SK-N-SH (cell line): ENCODE results near the gene C1orf35. TPM values are rescaled to one million over a fixed set of nuclear protein-coding genes. Genes with fewer than 3 reads are reported as not detected.

Experiments
- CTCF ChIA-PET: fragments of 300-600, 350-600 bp; formaldehyde crosslinking; extraction: SDS; loops from one replicate; lab custom pipeline; 2021; lab: Yijun Ruan, JAX
- POLR2A ChIA-PET: fragments of 350-600 bp; sonication (Branson Sonifier 250); formaldehyde crosslinking; extraction: SDS; loops from one replicate; lab custom pipeline; 2020; ENCODE audit warnings: antibody characterized with exemption, inconsistent platforms; lab: Yijun Ruan, JAX
- DNase-seq: peaks from one replicate; pipeline ENCODE4 v3.0.0; 2012
- H2AFZ ChIP-seq: fragments of 200-600 bp; sonication (generic); 2 replicates; pipeline ENCODE4 v1.8.1; 2016; ENCODE audit warnings: antibody characterized with exemption, mild to moderate bottlenecking, low read depth
- H3F3A ChIP-seq: fragments of 200-600 bp; sonication (generic); replicated peaks from 2 replicates; pipeline ENCODE3; 2016; ENCODE audit warnings: antibody characterized with exemption, mild to moderate bottlenecking; ENCODE audit not compliant: insufficient read depth
- H3K27ac ChIP-seq, 2 experiments: fragments of 200-500 bp in 1 of 2; fragments of 200-600 bp in 1 of 2; sonication (Bioruptor generic) in 1 of 2; sonication (generic), shearing (Covaris generic) in 1 of 2; 2 replicates each; pipeline versions ENCODE4 v1.5.1 to v1.6.1; 2014 to 2016; ENCODE audit warnings: low read depth in 2 of 2, inconsistent platforms in 1 of 2, low read length in 1 of 2, mild to moderate bottlenecking in 1 of 2, mixed read lengths in 1 of 2
- H3K27me3 ChIP-seq: fragments of 200-600 bp; sonication (generic), shearing (Covaris generic); 2 replicates; pipeline ENCODE4 v1.6.1; 2016; ENCODE audit warnings: mixed run types; ENCODE audit not compliant: insufficient read depth
- H3K36me3 ChIP-seq, 2 experiments: fragments of 200-500 bp in 1 of 2; fragments of 200-600 bp in 1 of 2; sonication (Bioruptor generic) in 1 of 2; sonication (generic) in 1 of 2; replicated peaks in 1 of 2; 2 replicates each; pipeline versions ENCODE3 to v1.5.1; 2014 to 2016; ENCODE audit warnings: low read length in 1 of 2, mild to moderate bottlenecking in 1 of 2; ENCODE audit not compliant: insufficient read depth in 2 of 2, control insufficient read depth in 1 of 2
- H3K4me1 ChIP-seq, 2 experiments: fragments of 200-500 bp in 1 of 2; fragments of 200-600 bp in 1 of 2; sonication (Bioruptor generic) in 1 of 2; sonication (generic), shearing (Covaris generic) in 1 of 2; 2 replicates each; pipeline versions ENCODE4 v1.5.1 to v1.6.1; 2014 to 2016; ENCODE audit warnings: low read depth in 1 of 2, low read length in 1 of 2, mixed run types in 1 of 2; ENCODE audit not compliant: insufficient read depth in 2 of 2, control insufficient read depth in 1 of 2
- H3K4me2 ChIP-seq: fragments of 200-600 bp; sonication (generic), shearing (Covaris generic); 2 replicates; pipeline ENCODE4 v1.6.1; 2017; ENCODE audit warnings: mixed run types
- H3K4me3 ChIP-seq, 2 experiments: fragments of 200-500 bp in 1 of 2; fragments of 200-600 bp in 1 of 2; sonication (Bioruptor generic) in 1 of 2; sonication (generic), shearing (Covaris generic) in 1 of 2; 2 replicates each; pipeline versions ENCODE4 v1.5.1 to v1.8.1; 2014 to 2016; ENCODE audit warnings: low read depth in 2 of 2, inconsistent platforms in 1 of 2, low read length in 1 of 2, mild to moderate bottlenecking in 1 of 2, mixed read lengths in 1 of 2, moderate library complexity in 1 of 2
- H3K79me2 ChIP-seq: fragments of 200-600 bp; sonication (generic); 2 replicates; pipeline ENCODE4 v1.8.1; 2017; ENCODE audit warnings: mild to moderate bottlenecking; ENCODE audit not compliant: insufficient read depth
- H3K9ac ChIP-seq: fragments of 200-600 bp; sonication (generic); 2 replicates; pipeline ENCODE4 v1.6.1; 2017; ENCODE audit warnings: mixed run types
- H3K9me2 ChIP-seq: fragments of 200-600 bp; sonication (generic); 2 replicates; pipeline ENCODE4 v1.6.1; 2017; ENCODE audit warnings: mixed run types
- H3K9me3 ChIP-seq: fragments of 200-600 bp; sonication (generic); 2 replicates; pipeline ENCODE4 v1.6.1; 2017; ENCODE audit warnings: mixed run types, mild to moderate bottlenecking, moderate library complexity
- H4K20me1 ChIP-seq: fragments of 200-600 bp; sonication (generic); 2 replicates; pipeline ENCODE4 v1.6.1; 2017; ENCODE audit warnings: mild to moderate bottlenecking, mixed run types; ENCODE audit not compliant: insufficient read depth
- NRF1 ChIP-seq: IDR thresholded peaks from 2 replicates; pipeline ENCODE4 v1.6.1; 2012; ENCODE audit warnings: low read depth, mild to moderate bottlenecking, low read length
- RCOR1 ChIP-seq: fragments of 150-350 bp; IDR thresholded peaks from 2 replicates; pipeline ENCODE4 v1.6.1; 2017; ENCODE audit warnings: antibody characterized with exemption, low read length
- TCF12 ChIP-seq: IDR thresholded peaks from 2 replicates; pipeline ENCODE4 v1.4.0; 2012
- WGBS: methylation state at CpG from one replicate; pipeline ENCODE4 v1.1.6; 2017; ENCODE audit warnings: low lambda C conversion rate; 5-methylcytosine and 5-hydroxymethylcytosine counted together
- polyA plus RNA-seq, 3 experiments: library from polyadenylated mRNA; depleted of rRNA; stranded (reverse); fragments of >200 nt; gene quantifications; 2 replicates each; pipeline ENCODE4 v1.2.3, GENCODE V29; 2012
- TF ChIP-seq, protein P1 (sequence below): IDR thresholded peaks from 2 replicates; pipeline ENCODE4 v1.4.0; 2012; ENCODE audit warnings: low read depth, borderline replicate concordance
- TF ChIP-seq, protein P2 (sequence below): IDR thresholded peaks from 2 replicates; pipeline ENCODE4; 2012
- TF ChIP-seq, protein P3 (sequence below): IDR thresholded peaks from 2 replicates; pipeline ENCODE4 v1.6.1; 2012; ENCODE audit warnings: mild to moderate bottlenecking, low read depth, low read length, moderate library complexity

Gene C1orf35
- polyA plus RNA-seq, 1 of the 3 experiments (the other 2 are of a cell fraction): 42.9 TPM

DNA sequence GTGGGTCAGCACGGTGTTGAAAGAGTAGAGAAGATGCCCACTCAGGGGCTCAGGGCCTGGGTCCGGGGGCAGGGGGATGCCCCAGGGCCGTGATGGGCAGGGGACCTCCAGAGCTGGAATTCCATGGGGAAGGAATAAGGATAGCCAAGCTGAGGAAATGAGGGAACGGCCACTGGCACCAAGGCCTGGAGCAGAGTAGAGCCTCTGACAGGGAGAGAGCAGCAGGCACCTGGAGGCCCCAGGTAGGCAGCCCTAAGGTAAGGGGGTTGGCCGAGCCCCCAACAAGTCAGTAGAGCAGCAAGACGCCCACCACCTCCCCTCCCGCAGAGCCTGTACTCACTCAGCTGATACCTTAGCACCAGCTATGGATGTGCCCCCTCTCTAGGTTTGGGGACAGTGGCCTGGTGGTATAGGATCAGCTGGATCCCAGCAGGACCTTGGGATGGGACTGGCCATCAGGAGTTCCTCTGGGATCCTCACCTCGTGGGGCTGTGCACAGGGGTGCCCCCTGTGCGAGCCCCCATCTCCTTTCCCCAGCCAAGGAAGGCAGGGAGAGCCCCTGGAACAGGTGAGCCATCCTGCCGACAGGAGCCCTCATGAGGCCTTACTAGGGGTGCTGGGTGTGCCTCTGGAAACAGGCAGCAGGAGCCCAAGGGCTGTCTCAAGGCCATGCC lies 41.6 kb downstream of the C1orf35 start:
- Histone ChIP-seq H3K36me3 (no peaks in the 10 kb centered on the region), H3F3A (peaks cover 3% of the 10 kb centered on the region), H3K27me3 (peaks cover 30% of the 10 kb centered on the region; the same call in 1 of the 2 replicates), H3K79me2 (no peaks in the 10 kb centered on the region), H3K9me2 (no peaks in the 10 kb centered on the region), H2AFZ (no peak overlapping the region)
- WGBS: 58% methylated on average over 4 of the region's 10 CpGs
- TF ChIP-seq, protein P1, sequence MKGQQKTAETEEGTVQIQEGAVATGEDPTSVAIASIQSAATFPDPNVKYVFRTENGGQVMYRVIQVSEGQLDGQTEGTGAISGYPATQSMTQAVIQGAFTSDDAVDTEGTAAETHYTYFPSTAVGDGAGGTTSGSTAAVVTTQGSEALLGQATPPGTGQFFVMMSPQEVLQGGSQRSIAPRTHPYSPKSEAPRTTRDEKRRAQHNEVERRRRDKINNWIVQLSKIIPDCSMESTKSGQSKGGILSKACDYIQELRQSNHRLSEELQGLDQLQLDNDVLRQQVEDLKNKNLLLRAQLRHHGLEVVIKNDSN: no peak
- TF ChIP-seq, protein P2, sequence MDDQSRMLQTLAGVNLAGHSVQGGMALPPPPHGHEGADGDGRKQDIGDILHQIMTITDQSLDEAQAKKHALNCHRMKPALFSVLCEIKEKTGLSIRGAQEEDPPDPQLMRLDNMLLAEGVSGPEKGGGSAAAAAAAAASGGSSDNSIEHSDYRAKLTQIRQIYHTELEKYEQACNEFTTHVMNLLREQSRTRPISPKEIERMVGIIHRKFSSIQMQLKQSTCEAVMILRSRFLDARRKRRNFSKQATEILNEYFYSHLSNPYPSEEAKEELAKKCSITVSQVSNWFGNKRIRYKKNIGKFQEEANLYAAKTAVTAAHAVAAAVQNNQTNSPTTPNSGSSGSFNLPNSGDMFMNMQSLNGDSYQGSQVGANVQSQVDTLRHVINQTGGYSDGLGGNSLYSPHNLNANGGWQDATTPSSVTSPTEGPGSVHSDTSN: no peak
- TF ChIP-seq, protein P3, sequence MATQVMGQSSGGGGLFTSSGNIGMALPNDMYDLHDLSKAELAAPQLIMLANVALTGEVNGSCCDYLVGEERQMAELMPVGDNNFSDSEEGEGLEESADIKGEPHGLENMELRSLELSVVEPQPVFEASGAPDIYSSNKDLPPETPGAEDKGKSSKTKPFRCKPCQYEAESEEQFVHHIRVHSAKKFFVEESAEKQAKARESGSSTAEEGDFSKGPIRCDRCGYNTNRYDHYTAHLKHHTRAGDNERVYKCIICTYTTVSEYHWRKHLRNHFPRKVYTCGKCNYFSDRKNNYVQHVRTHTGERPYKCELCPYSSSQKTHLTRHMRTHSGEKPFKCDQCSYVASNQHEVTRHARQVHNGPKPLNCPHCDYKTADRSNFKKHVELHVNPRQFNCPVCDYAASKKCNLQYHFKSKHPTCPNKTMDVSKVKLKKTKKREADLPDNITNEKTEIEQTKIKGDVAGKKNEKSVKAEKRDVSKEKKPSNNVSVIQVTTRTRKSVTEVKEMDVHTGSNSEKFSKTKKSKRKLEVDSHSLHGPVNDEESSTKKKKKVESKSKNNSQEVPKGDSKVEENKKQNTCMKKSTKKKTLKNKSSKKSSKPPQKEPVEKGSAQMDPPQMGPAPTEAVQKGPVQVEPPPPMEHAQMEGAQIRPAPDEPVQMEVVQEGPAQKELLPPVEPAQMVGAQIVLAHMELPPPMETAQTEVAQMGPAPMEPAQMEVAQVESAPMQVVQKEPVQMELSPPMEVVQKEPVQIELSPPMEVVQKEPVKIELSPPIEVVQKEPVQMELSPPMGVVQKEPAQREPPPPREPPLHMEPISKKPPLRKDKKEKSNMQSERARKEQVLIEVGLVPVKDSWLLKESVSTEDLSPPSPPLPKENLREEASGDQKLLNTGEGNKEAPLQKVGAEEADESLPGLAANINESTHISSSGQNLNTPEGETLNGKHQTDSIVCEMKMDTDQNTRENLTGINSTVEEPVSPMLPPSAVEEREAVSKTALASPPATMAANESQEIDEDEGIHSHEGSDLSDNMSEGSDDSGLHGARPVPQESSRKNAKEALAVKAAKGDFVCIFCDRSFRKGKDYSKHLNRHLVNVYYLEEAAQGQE: no peak
- TF ChIP-seq TCF12 (no peak), NRF1 (no peak)
- TF ChIP-seq, all 33 proteins: peak for 0
- ChIA-PET CTCF (interaction anchor here (1.9 kb wide), 1 partner anchor 57 kb away, joined by 4 read pairs; no protein-coding TSS in a partner anchor), POLR2A (no interaction called here)
- H3K9me3 ChIP-seq: no peaks in the 10 kb centered on the region
- H3K4me2 ChIP-seq: no peak overlapping the region
- no peaks in the 10 kb centered on the region for H4K20me1 ChIP-seq
- H3K27ac ChIP-seq: no peak overlapping the region
- peaks cover 0 to 3% of the 10 kb centered on the region in 2 experiments; a peak in 2 of 4 replicates for H3K4me1 ChIP-seq
- no peak overlapping the region for H3K4me3 ChIP-seq
- no peak overlapping the region for H3K9ac ChIP-seq
- DNase-seq: no peak

DNA sequence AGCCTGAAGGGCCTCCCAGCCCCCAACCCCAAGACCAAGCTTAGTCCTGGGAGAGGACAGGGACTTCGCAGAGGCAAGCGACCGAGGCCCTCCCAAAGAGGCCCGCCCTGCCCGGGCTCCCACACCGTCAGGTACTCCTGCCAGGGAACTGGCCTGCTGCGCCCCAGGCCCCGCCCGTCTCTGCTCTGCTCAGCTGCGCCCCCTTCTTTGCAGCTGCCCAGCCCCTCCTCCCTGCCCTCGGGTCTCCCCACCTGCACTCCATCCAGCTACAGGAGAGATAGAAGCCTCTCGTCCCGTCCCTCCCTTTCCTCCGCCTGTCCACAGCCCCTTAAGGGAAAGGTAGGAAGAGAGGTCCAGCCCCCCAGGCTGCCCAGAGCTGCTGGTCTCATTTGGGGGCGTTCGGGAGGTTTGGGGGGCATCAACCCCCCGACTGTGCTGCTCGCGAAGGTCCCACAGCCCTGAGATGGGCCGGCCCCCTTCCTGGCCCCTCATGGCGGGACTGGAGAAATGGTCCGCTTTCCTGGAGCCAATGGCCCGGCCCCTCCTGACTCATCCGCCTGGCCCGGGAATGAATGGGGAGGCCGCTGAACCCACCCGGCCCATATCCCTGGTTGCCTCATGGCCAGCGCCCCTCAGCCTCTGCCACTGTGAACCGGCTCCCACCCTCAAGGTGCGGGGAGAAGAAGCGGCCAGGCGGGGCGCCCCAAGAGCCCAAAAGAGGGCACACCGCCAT lies 42.5 kb downstream of the C1orf35 start:
- H3K27me3 ChIP-seq: peaks cover 29% of the 10 kb centered on the region; the same call in 1 of the 2 replicates

More for the DNA sequence above, 42.5 kb downstream of the C1orf35 start:
- H2AFZ ChIP-seq: peak overlapping the region; percentile 51; the same call in 1 of the 2 replicates
- H3K9me3 ChIP-seq: no peaks in the 10 kb centered on the region
- 29% methylated on average over 17 of the region's 34 CpGs for WGBS
- CTCF ChIA-PET: interaction anchor here (1.4 to 2.4 kb wide), 3 partner anchors 16 to 61 kb away, joined by 4 to 6 read pairs (median 6); no protein-coding TSS in a partner anchor
- H3K4me3 ChIP-seq: peak overlapping the region; percentile 19 to 41; a peak in 2 of 4 replicates
- H4K20me1 ChIP-seq: no peaks in the 10 kb centered on the region
- no peaks in the 10 kb centered on the region for H3K79me2 ChIP-seq
- peaks cover 3% of the 10 kb centered on the region for H3F3A ChIP-seq
- H3K27ac ChIP-seq: no peak overlapping the region
- H3K9me2 ChIP-seq: no peaks in the 10 kb centered on the region
- peaks cover 0 to 3% of the 10 kb centered on the region in 2 experiments; a peak in 2 of 4 replicates for H3K4me1 ChIP-seq
- no peak for TF ChIP-seq RCOR1
- TF ChIP-seq, all 33 proteins: peak for 0
- peak; percentile 52 for DNase-seq
- no peak overlapping the region for H3K9ac ChIP-seq
- POLR2A ChIA-PET: interaction anchor here (1.3 kb wide), 1 partner anchor 22 kb away, joined by 3 read pairs; the partner anchor contains the start of gene ARF1
- no peaks in the 10 kb centered on the region for H3K36me3 ChIP-seq
- H3K4me2 ChIP-seq: peak overlapping the region; percentile 62
